Superior temporal gyrus (tissue), 1 donor: Measurements from ENCODE around the gene NUDT16L1.

Source experiments
- DNase-seq: peaks from one replicate; pipeline ENCODE4 v3.0.0-alpha.2; 2016; ENCODE audit errors: extremely low spot score

Gene NUDT16L1

DNA sequence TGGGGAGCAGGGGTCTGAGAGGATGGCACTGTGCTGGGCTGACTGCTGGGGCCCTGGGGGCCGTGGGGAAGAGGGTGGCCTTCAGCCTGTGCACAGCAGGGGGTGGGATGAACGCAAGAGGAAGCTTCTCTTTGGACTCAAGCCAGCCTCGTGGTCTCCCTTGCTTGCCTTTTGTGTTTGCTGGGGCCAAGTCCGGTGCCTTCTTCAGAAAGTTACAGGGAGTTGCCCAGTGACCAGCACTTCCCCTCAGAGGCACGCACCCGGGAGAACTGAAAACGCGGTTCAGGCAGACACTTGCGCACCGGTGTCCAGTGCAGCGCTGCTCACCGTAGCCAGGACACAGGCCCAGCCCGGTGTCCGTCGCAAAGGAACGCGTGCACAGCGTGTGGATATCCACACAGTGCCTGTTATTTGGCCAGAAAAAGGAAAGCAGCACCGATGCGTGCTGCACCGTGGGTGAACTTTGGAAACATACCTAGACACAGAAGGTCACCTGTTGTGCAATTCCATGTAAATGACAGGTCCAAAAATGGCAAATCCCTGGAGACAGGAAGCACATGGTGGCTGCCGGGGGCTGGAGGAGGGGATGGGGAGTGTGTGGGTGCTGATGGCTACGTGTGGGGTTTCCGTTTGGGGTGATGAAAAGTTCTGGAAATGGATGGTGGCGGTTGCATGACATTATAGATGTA lies 29.4 kb upstream of the NUDT16L1 start:
- DNase-seq, result no peak

- DNase-seq, result no peak
Observed at GRCh38 chr16:4664538-4665418, 28.6 kb upstream of the NUDT16L1 start.

DNA sequence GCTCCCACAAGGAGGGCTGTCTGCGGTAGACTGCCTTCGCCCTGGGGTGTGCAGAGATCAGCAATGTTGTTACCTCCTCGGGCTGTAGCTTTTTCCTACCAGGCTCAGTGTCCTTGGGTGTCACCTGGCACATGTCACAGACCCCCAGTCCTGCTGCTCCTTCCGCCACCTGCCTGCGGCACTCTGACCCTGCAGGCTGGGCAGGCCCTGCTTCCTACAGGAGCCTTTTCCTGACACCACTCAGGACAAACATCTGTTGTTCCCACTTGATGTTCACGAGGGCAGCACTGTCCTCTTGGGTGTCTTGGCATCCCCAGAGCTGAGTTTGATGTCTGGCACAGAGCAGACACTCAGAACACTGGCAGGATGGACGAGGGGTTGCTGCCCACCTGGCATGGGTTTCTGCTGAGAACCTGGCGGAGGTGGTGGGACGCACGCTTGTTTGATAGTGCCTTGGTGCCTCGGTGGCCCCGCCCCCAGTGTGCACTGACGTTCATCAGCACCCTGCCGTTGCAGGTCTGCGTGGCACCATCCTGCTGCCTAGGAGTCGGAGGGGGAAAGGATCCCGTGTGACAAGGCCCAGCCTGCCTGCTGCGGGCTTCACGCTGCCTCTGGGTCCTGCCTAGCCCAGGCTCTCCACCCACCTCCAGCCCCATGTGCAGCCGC lies 26.7 kb upstream of the NUDT16L1 start:
- no peak for DNase-seq

GRCh38 chr16:4667203-4667963 lies 26.0 kb upstream of the NUDT16L1 start:
- DNase-seq, result no peak

DNA sequence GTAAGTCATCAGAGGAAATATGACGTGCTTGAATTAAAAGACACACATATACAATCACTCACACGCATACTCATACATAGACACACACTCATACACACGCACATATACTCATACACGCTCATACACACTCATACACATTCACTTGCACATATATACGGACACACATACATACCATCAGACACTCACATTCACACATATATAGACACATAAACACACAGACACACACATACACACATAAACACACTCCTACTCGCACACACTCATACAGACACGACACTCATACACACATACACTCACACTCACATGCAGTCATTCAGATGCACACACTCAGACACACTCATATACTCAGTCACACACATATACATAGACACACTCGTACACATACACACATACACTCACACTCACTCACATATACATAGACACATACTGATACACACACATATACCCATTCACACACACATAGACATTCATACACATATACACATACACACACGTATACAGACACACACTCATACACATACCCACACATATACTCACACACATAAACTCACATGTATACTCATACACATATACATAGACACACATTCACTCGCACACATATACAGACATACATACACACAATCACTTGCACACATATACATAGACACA lies 24.9 kb upstream of the NUDT16L1 start:
- no peak for DNase-seq

DNA sequence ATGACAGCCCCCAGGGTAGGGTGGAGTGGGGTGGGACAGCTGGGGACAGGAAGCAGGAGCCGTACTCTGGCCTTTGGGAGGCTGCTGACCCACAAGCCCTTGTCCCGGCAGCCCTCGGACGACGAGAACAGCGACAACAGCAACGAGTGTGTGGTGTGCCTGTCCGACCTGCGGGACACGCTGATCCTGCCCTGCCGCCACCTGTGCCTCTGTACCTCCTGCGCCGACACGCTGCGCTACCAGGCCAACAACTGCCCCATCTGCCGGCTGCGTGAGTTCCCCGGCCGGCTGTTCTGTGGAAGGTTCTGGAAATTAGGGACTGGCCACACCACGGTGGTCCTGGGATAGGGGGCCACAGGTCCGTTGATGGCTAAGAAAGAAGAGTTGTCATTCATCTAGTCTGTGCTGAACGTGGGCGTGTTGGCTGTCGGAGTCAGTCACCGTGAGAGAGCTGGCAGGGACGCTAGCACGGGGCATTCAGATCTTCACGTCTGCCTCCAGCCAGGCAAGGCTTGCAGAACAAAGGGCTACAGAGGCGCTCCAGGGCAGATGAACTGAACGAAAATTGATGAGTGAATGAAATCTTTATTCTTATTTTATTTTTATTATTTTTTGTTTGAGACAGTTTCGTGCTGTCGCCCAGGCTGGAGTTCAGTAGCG lies 19.8 kb upstream of the NUDT16L1 start:
- DNase-seq, result peak; percentile 47

- no peak for DNase-seq
Observed at GRCh38 chr16:4674926-4675530, 18.3 kb upstream of the NUDT16L1 start.

- no peak for DNase-seq
Observed at GRCh38 chr16:4675864-4676786, 17.2 kb upstream of the NUDT16L1 start.

DNA sequence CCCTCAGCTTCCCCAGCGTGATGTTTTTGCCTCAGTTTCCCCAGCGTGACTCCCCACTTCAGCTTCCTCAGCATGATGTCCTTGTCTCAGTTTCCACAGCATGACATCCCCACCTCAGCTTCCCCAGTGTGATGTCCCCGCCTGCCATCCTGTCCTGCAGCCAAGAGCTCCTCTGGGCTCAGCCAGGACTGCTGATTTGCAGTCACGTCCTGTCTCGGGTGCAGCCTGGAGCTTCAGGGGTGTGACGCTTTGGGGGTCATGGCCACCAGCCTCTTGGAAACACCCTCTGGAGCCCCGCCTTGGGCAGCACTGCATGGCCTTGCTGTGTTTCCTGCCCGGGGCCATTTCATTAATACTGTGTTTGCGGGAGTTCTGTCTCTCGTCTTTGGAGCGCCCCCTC lies 16.5 kb upstream of the NUDT16L1 start:
- DNase-seq, result no peak

DNA sequence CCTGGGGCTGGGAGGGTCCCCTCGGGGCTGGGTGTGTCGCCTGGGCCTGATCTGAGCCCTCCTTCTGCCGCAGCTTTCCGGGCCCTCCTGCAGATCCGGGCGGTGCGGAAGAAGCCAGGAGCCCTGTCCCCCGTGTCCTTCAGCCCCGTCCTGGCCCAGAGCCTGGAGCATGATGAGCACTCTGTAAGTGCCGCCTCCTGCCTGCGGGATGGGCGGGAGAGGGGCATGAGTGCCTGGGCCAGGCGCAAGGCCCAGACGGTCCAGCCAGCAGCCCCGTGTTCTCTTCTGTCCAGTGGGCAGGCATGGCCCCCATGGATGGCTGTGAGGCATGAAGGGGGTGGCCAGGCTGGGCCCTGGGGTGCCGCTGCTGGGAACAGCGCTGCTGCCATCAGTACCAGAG lies 16.0 kb upstream of the NUDT16L1 start:
- no peak for DNase-seq

GRCh38 chr16:4677994-4678393 lies 15.4 kb upstream of the NUDT16L1 start:
- no peak for DNase-seq

GRCh38 chr16:4678596-4678995 lies 14.8 kb upstream of the NUDT16L1 start:
- no peak for DNase-seq

DNA sequence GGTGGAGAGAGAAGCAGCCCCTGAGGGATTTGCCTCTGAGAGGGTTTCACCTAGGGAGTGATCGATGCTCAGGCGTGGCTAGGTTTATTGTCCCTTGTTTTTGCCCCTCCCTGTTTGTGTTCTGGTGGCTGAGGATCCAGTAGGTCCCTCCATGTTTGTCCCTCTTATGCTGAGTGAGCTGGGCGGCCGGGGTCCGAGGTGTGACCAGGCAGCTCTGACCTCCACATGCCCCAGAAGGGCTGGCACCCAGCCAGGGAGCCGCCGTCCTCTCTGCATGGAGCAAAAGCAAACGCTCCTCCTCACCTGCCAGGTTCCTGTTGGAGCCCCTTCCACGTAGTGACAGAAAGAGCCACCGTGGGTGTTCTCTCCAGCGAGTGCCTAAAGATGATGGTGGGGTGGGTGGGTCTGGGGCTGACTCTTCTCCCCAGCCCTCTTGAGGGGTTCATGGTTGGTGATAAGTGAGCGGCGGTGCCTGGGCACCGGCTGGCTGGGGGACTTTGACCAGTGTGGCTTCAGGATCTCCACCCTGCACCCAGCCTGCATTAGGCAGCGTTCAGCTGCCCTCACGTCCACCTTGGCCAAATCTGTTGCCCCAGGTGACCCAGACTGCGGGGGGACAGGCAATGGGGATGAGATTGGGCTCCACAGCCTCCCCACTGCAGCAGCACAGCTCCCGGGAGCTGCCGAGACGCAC lies 14.1 kb upstream of the NUDT16L1 start:
- DNase-seq, result no peak

GRCh38 chr16:4679850-4680636 lies 13.3 kb upstream of the NUDT16L1 start:
- DNase-seq, result peak; percentile 43

DNA sequence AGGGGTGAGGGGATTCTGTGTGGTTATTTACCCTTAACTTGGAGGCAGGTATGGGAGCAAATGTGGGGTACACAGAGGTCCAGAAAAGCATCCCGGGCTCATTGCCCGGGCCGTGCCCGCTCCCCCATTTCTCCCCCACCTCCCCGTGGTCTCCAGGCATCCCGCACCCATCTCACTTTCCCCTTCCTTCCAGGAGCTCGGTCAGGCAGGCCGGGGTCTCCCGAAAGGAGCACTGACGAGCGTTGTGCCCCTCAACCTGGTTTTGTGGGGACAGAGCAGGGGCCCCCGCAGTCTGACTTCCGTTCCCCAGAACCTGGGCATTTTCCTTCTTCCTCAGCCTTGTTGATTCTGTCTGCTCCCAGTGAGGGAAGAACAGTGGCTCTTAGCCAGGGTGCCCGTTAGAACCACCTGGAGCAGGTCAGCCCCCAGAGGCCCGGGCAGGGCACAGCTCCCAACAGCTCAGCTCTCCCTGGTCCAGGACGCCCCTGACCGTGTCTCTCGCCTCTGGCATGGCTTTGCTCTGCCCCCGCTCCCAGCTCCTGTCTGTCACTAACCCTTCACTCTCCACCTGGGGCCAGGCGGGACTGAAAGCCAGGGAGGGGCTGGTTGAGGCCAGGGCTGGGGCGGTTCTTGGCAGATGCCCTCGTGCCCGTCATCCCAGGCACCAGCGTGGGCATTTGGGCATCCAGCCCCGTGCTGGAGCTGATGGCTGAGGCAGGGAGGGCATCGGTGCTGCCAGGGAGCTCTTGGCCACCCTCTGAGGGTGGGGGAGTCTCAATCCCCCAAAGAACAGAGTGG lies 12.5 kb upstream of the NUDT16L1 start:
- DNase-seq, result no peak

- DNase-seq, result no peak
Observed at GRCh38 chr16:4681471-4682083, 11.8 kb upstream of the NUDT16L1 start.
